ENCODE measurements around the gene RNH1. TPM values are rescaled to one million over a fixed set of nuclear protein-coding genes. Genes with fewer than 3 reads are reported as not detected.

The RNH1 gene
- total and polyA plus RNA-seq, 2 of the 8 experiments (the other 6 are each of a cell fraction or from before 2014, with no cell fraction given), result 48.7 to 49.8 TPM

DNA sequence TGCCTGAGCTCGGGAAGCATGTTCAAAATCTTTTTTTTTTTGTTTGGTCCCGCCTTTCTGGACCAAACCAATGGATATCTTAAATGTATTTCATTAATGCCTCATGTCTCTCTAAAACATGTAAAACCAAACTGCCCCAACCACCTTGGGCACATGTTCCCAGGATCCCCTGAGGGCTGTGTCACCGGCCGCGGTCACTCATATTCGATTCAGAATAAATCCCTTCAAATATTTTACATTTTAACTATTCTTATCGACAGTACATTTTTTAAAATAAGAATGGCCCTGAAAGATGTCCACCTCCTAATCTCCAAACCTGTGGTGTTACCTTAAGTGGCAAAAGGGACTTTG, 2.1 kb downstream of the RNH1 start:
- no peaks in the 10 kb centered on the region for H3K27me3 ChIP-seq (replicated peaks in 1 of 4; ENCODE audit: control insufficient read depth in 3 of 4, extremely low read depth in 1 of 4, insufficient read depth in 3 of 4, low read length in 3 of 4)
- H3K23me2 ChIP-seq (ENCODE audit: low read depth, low read length), result peaks cover 8% of the 10 kb centered on the region
- no peak overlapping the region for H2AK5ac ChIP-seq (ENCODE audit: low read depth, low read length)
- H2AFZ ChIP-seq (ENCODE audit: low read length), result no peak overlapping the region
- ChIA-PET CTCF (ENCODE audit: partially characterized antibody) (interaction anchor here (1.1 to 1.7 kb wide), 2 partner anchors 55 to 99 kb away, joined by 3 to 5 read pairs; no protein-coding TSS in a partner anchor), POLR2A (ENCODE audit: partially characterized antibody) (interaction anchor here (1.0 to 7.1 kb wide), 7 partner anchors 9 to 109 kb away, joined by 3 to 41 read pairs (median 4); no protein-coding TSS in a partner anchor)
- no peak overlapping the region for H2BK12ac ChIP-seq (ENCODE audit: low read depth, low read length)
- no peaks in the 10 kb centered on the region for H3K9me3 ChIP-seq (ENCODE audit: insufficient read depth in 2 of 2, low read depth in 1 of 2, low read length in 1 of 2)
- peak overlapping the region in 1 of 2 experiments; percentile 68; a peak in 1 of 4 replicates for H3K4me2 ChIP-seq (ENCODE audit: insufficient read depth in 1 of 2, low read depth in 2 of 2, low read length in 2 of 2)
- peaks cover 2 to 6% of the 10 kb centered on the region in 2 experiments for H4K20me1 ChIP-seq (replicated peaks in 1 of 2; ENCODE audit: control insufficient read depth in 1 of 2, insufficient read depth in 2 of 2, low read length in 2 of 2)
- H2BK15ac ChIP-seq (ENCODE audit: low read length), result no peak overlapping the region
- H3K27ac ChIP-seq (ENCODE audit: low read depth, low read length), result no peak overlapping the region
- H3K79me2 ChIP-seq (ENCODE audit: control insufficient read depth in 1 of 2, insufficient read depth in 2 of 2, low read length in 2 of 2), result peaks cover 0 to 14% of the 10 kb centered on the region in 2 experiments; a peak in 1 of 4 replicates
- H2BK5ac ChIP-seq (ENCODE audit: low read depth, low read length), result no peak overlapping the region
- H4K5ac ChIP-seq (ENCODE audit: insufficient read length, low read depth, low read length), result no peak overlapping the region
- no peak overlapping the region for H3K18ac ChIP-seq (ENCODE audit: extremely low read depth, low read length)
- no peak overlapping the region for H4K8ac ChIP-seq (ENCODE audit: extremely low read depth, insufficient read depth, low read length)
- no peak overlapping the region for H3K14ac ChIP-seq (ENCODE audit: insufficient read length)
- H3K56ac ChIP-seq (replicated peaks; ENCODE audit: insufficient read length, low read depth, low read length), result no peak overlapping the region
- WGBS, 2 experiments (ENCODE audit: extremely low coverage in 1 of 2, insufficient coverage in 1 of 2, insufficient read length in 1 of 2, insufficient replicate concordance in 2 of 2, low coverage in 1 of 2, low lambda C conversion rate in 2 of 2, missing lambda C conversion rate in 1 of 2), result 85 to 100% methylated on average over 2 to 7 of the region's 7 CpGs
- FAIRE-seq, result no peak
- H3K9ac ChIP-seq (replicated peaks in 1 of 4; ENCODE audit: extremely low read depth in 1 of 4, low read depth in 3 of 4, low read length in 3 of 4), result no peak overlapping the region
- H3K79me1 ChIP-seq (ENCODE audit: low read depth, low read length), result peaks cover 2% of the 10 kb centered on the region
- H2BK20ac ChIP-seq (ENCODE audit: low read length), result no peak overlapping the region
- H2BK120ac ChIP-seq (replicated peaks; ENCODE audit: low read depth, low read length), result no peak overlapping the region
- H3K23ac ChIP-seq (ENCODE audit: insufficient read length), result no peak overlapping the region
- DNase-seq (ENCODE audit: low read depth in 1 of 2, low spot score in 2 of 2), result no peak
- H3K4ac ChIP-seq (replicated peaks; ENCODE audit: insufficient read length, low read depth, low read length), result no peak overlapping the region
- no peak overlapping the region for H3K4me3 ChIP-seq (ENCODE audit: extremely low read depth in 1 of 4, insufficient read depth in 2 of 4, low read depth in 3 of 4, low read length in 4 of 4)
- peaks cover 0 to 10% (median 5%) of the 10 kb centered on the region in 4 experiments; a peak in 5 of 8 replicates for H3K36me3 ChIP-seq (ENCODE audit: control insufficient read depth in 2 of 4, insufficient read depth in 4 of 4, low read length in 3 of 4)
- H4K91ac ChIP-seq (replicated peaks; ENCODE audit: insufficient read length, low read length), result no peak overlapping the region
- TF ChIP-seq CHD2 (IDR thresholded peaks at IDR 0.05; ENCODE audit: low read length), result no peak
- peaks cover 0 to 9% (median 2%) of the 10 kb centered on the region in 4 experiments; a peak in 3 of 7 replicates for H3K4me1 ChIP-seq (replicated peaks in 1 of 4; ENCODE audit: control insufficient read depth in 3 of 4, insufficient read depth in 4 of 4, low read length in 3 of 4)

Data from H1 (cell line).